SK-N-SH (cell line): ENCODE results near the gene MAPRE3. TPM values are rescaled to one million over a fixed set of nuclear protein-coding genes. Genes with fewer than 3 reads are reported as not detected.

Experiments
- CTCF ChIA-PET: fragments of 300-600, 350-600 bp; formaldehyde crosslinking; extraction: SDS; loops from one replicate; lab custom pipeline; 2021; lab: Yijun Ruan, JAX
- POLR2A ChIA-PET: fragments of 350-600 bp; sonication (Branson Sonifier 250); formaldehyde crosslinking; extraction: SDS; loops from one replicate; lab custom pipeline; 2020; ENCODE audit warnings: antibody characterized with exemption, inconsistent platforms; lab: Yijun Ruan, JAX
- DNase-seq: peaks from one replicate; pipeline ENCODE4 v3.0.0; 2012
- H2AFZ ChIP-seq: fragments of 200-600 bp; sonication (generic); 2 replicates; pipeline ENCODE4 v1.8.1; 2016; ENCODE audit warnings: antibody characterized with exemption, mild to moderate bottlenecking, low read depth
- H3F3A ChIP-seq: fragments of 200-600 bp; sonication (generic); replicated peaks from 2 replicates; pipeline ENCODE3; 2016; ENCODE audit warnings: antibody characterized with exemption, mild to moderate bottlenecking; ENCODE audit not compliant: insufficient read depth
- H3K27ac ChIP-seq, 2 experiments: fragments of 200-500 bp in 1 of 2; fragments of 200-600 bp in 1 of 2; sonication (Bioruptor generic) in 1 of 2; sonication (generic), shearing (Covaris generic) in 1 of 2; 2 replicates each; pipeline versions ENCODE4 v1.5.1 to v1.6.1; 2014 to 2016; ENCODE audit warnings: low read depth in 2 of 2, inconsistent platforms in 1 of 2, low read length in 1 of 2, mild to moderate bottlenecking in 1 of 2, mixed read lengths in 1 of 2
- H3K27me3 ChIP-seq: fragments of 200-600 bp; sonication (generic), shearing (Covaris generic); 2 replicates; pipeline ENCODE4 v1.6.1; 2016; ENCODE audit warnings: mixed run types; ENCODE audit not compliant: insufficient read depth
- H3K36me3 ChIP-seq, 2 experiments: fragments of 200-500 bp in 1 of 2; fragments of 200-600 bp in 1 of 2; sonication (Bioruptor generic) in 1 of 2; sonication (generic) in 1 of 2; replicated peaks in 1 of 2; 2 replicates each; pipeline versions ENCODE3 to v1.5.1; 2014 to 2016; ENCODE audit warnings: low read length in 1 of 2, mild to moderate bottlenecking in 1 of 2; ENCODE audit not compliant: insufficient read depth in 2 of 2, control insufficient read depth in 1 of 2
- H3K4me1 ChIP-seq, 2 experiments: fragments of 200-500 bp in 1 of 2; fragments of 200-600 bp in 1 of 2; sonication (Bioruptor generic) in 1 of 2; sonication (generic), shearing (Covaris generic) in 1 of 2; 2 replicates each; pipeline versions ENCODE4 v1.5.1 to v1.6.1; 2014 to 2016; ENCODE audit warnings: low read depth in 1 of 2, low read length in 1 of 2, mixed run types in 1 of 2; ENCODE audit not compliant: insufficient read depth in 2 of 2, control insufficient read depth in 1 of 2
- H3K4me2 ChIP-seq: fragments of 200-600 bp; sonication (generic), shearing (Covaris generic); 2 replicates; pipeline ENCODE4 v1.6.1; 2017; ENCODE audit warnings: mixed run types
- H3K4me3 ChIP-seq, 2 experiments: fragments of 200-500 bp in 1 of 2; fragments of 200-600 bp in 1 of 2; sonication (Bioruptor generic) in 1 of 2; sonication (generic), shearing (Covaris generic) in 1 of 2; 2 replicates each; pipeline versions ENCODE4 v1.5.1 to v1.8.1; 2014 to 2016; ENCODE audit warnings: low read depth in 2 of 2, inconsistent platforms in 1 of 2, low read length in 1 of 2, mild to moderate bottlenecking in 1 of 2, mixed read lengths in 1 of 2, moderate library complexity in 1 of 2
- H3K79me2 ChIP-seq: fragments of 200-600 bp; sonication (generic); 2 replicates; pipeline ENCODE4 v1.8.1; 2017; ENCODE audit warnings: mild to moderate bottlenecking; ENCODE audit not compliant: insufficient read depth
- H3K9ac ChIP-seq: fragments of 200-600 bp; sonication (generic); 2 replicates; pipeline ENCODE4 v1.6.1; 2017; ENCODE audit warnings: mixed run types
- H3K9me2 ChIP-seq: fragments of 200-600 bp; sonication (generic); 2 replicates; pipeline ENCODE4 v1.6.1; 2017; ENCODE audit warnings: mixed run types
- H3K9me3 ChIP-seq: fragments of 200-600 bp; sonication (generic); 2 replicates; pipeline ENCODE4 v1.6.1; 2017; ENCODE audit warnings: mixed run types, mild to moderate bottlenecking, moderate library complexity
- H4K20me1 ChIP-seq: fragments of 200-600 bp; sonication (generic); 2 replicates; pipeline ENCODE4 v1.6.1; 2017; ENCODE audit warnings: mild to moderate bottlenecking, mixed run types; ENCODE audit not compliant: insufficient read depth
- CHD2 ChIP-seq: fragments of 150-350 bp; IDR thresholded peaks from 2 replicates; pipeline ENCODE4 v1.6.1; 2018; ENCODE audit warnings: low read length; ENCODE audit not compliant: partially characterized antibody
- ELF1 ChIP-seq: IDR thresholded peaks from 2 replicates; pipeline ENCODE4 v1.4.0; 2012
- EP300 ChIP-seq, 2 experiments: IDR thresholded peaks; 2 replicates each; pipeline versions ENCODE4 v1.4.0 to v1.6.1; 2012; ENCODE audit warnings: borderline replicate concordance in 1 of 2, low read depth in 1 of 2, low read length in 1 of 2
- FOXM1 ChIP-seq: IDR thresholded peaks from 2 replicates; pipeline ENCODE4 v1.4.0; 2012; ENCODE audit warnings: low read depth, mild to moderate bottlenecking
- GATA2 ChIP-seq: sonication (generic); formaldehyde crosslinking; IDR thresholded peaks from 2 replicates; pipeline ENCODE4 v1.5.0; 2020; ENCODE audit warnings: mild to moderate bottlenecking, missing genetic modification reagents
- JUND ChIP-seq: IDR thresholded peaks from 2 replicates; pipeline ENCODE4 v1.4.0; 2012
- MAX ChIP-seq: IDR thresholded peaks from 2 replicates; pipeline ENCODE4 v1.4.0; 2012; ENCODE audit warnings: low read depth
- MXI1 ChIP-seq: IDR thresholded peaks from 2 replicates; pipeline ENCODE4 v1.6.1; 2012; ENCODE audit warnings: mild to moderate bottlenecking, low read depth, low read length, improper control_type of control experiment
- NFIC ChIP-seq: IDR thresholded peaks from 2 replicates; pipeline ENCODE4 v1.4.0; 2012; ENCODE audit warnings: borderline replicate concordance
- RCOR1 ChIP-seq: fragments of 150-350 bp; IDR thresholded peaks from 2 replicates; pipeline ENCODE4 v1.6.1; 2017; ENCODE audit warnings: antibody characterized with exemption, low read length
- RFX5 ChIP-seq: IDR thresholded peaks from 2 replicates; pipeline ENCODE4 v1.6.1; 2012; ENCODE audit warnings: mild to moderate bottlenecking, improper control_type of control experiment, low read length
- SMC3 ChIP-seq: IDR thresholded peaks from 2 replicates; pipeline ENCODE4 v1.6.1; 2012; ENCODE audit warnings: low read depth, low read length, improper control_type of control experiment
- USF1 ChIP-seq: IDR thresholded peaks from 2 replicates; pipeline ENCODE4 v1.4.0; 2012; ENCODE audit warnings: low read depth, borderline replicate concordance
- YY1 ChIP-seq: IDR thresholded peaks from 2 replicates; pipeline ENCODE4 v1.4.0; 2012; ENCODE audit warnings: low read depth, mild to moderate bottlenecking
- WGBS: methylation state at CpG from one replicate; pipeline ENCODE4 v1.1.6; 2017; ENCODE audit warnings: low lambda C conversion rate; 5-methylcytosine and 5-hydroxymethylcytosine counted together
- polyA plus RNA-seq, 3 experiments: library from polyadenylated mRNA; depleted of rRNA; stranded (reverse); fragments of >200 nt; gene quantifications; 2 replicates each; pipeline ENCODE4 v1.2.3, GENCODE V29; 2012
- TF ChIP-seq, protein P1 (sequence below): fragments of 150-350 bp; IDR thresholded peaks from 2 replicates; pipeline ENCODE4 v1.6.1; 2016; ENCODE audit warnings: mild to moderate bottlenecking, low read depth, low read length
- TF ChIP-seq, protein P2 (sequence below): fragments of 150-350 bp; IDR thresholded peaks from 2 replicates; pipeline ENCODE4 v1.6.1; 2017; ENCODE audit warnings: antibody characterized with exemption, low read length, low read depth, borderline replicate concordance
- TF ChIP-seq, protein P3 (sequence below): IDR thresholded peaks from 2 replicates; pipeline ENCODE4; 2012

The MAPRE3 gene
- polyA plus RNA-seq, 1 of the 3 experiments (the other 2 are of a cell fraction), result 24.4 TPM

- no peak for TF ChIP-seq USF1
- TF ChIP-seq RFX5, result no peak
Measured at GRCh38 chr2:27013738-27014137, 43.3 kb downstream of the MAPRE3 start (continued).

- H3K27ac ChIP-seq, result peak overlapping the region in 1 of 2 experiments; percentile 68; a peak in 2 of 4 replicates
- 94% methylated on average over 8 of the region's 8 CpGs for WGBS
- H3K36me3 ChIP-seq, result no peaks in the 10 kb centered on the region
- no peak for DNase-seq
- H3K4me3 ChIP-seq, result no peak overlapping the region
- H3K4me1 ChIP-seq, result peaks cover 14 to 17% of the 10 kb centered on the region in 2 experiments; a peak in 2 of 4 replicates
- no peaks in the 10 kb centered on the region for H3K9me2 ChIP-seq
- no peak overlapping the region for H3K9ac ChIP-seq
- H3K4me2 ChIP-seq, result peak overlapping the region; percentile 22; the same call in 1 of the 2 replicates
- H3K27me3 ChIP-seq, result no peaks in the 10 kb centered on the region
- no peaks in the 10 kb centered on the region for H3F3A ChIP-seq
- POLR2A ChIA-PET, result interaction anchor here (2.8 kb wide), 1 partner anchor 53 kb away, joined by 17 read pairs; no protein-coding TSS in a partner anchor
- TF ChIP-seq CHD2 (no peak), RCOR1 (no peak), NFIC (no peak), SMC3 (no peak), FOXM1 (no peak), RFX5 (no peak), GATA2 (CRISPR knock-in tag) (no peak), YY1 (no peak), JUND (no peak), ELF1 (no peak), MAX (no peak), MXI1 (no peak), EP300 (IDR thresholded peaks at IDR 0.05; ENCODE audit: borderline replicate concordance in 1 of 2, low read depth in 1 of 2, low read length in 1 of 2) (no peak)
- TF ChIP-seq, protein P1, sequence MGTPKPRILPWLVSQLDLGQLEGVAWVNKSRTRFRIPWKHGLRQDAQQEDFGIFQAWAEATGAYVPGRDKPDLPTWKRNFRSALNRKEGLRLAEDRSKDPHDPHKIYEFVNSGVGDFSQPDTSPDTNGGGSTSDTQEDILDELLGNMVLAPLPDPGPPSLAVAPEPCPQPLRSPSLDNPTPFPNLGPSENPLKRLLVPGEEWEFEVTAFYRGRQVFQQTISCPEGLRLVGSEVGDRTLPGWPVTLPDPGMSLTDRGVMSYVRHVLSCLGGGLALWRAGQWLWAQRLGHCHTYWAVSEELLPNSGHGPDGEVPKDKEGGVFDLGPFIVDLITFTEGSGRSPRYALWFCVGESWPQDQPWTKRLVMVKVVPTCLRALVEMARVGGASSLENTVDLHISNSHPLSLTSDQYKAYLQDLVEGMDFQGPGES, result no peak
- TF ChIP-seq, protein P2, sequence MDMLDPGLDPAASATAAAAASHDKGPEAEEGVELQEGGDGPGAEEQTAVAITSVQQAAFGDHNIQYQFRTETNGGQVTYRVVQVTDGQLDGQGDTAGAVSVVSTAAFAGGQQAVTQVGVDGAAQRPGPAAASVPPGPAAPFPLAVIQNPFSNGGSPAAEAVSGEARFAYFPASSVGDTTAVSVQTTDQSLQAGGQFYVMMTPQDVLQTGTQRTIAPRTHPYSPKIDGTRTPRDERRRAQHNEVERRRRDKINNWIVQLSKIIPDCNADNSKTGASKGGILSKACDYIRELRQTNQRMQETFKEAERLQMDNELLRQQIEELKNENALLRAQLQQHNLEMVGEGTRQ, result no peak
- TF ChIP-seq, protein P3, sequence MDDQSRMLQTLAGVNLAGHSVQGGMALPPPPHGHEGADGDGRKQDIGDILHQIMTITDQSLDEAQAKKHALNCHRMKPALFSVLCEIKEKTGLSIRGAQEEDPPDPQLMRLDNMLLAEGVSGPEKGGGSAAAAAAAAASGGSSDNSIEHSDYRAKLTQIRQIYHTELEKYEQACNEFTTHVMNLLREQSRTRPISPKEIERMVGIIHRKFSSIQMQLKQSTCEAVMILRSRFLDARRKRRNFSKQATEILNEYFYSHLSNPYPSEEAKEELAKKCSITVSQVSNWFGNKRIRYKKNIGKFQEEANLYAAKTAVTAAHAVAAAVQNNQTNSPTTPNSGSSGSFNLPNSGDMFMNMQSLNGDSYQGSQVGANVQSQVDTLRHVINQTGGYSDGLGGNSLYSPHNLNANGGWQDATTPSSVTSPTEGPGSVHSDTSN, result no peak
- no peaks in the 10 kb centered on the region for H3K9me3 ChIP-seq
- peaks cover 6% of the 10 kb centered on the region; the same call in 1 of the 2 replicates for H4K20me1 ChIP-seq
- CTCF ChIA-PET, result interaction anchor here (0.7 to 33.3 kb wide), 11 partner anchors 9 to 409 kb away, joined by 3 to 1017 read pairs (median 30); partner anchors contain the start of genes AGBL5, DPYSL5 and MAPRE3
- H3K79me2 ChIP-seq, result no peaks in the 10 kb centered on the region
- H2AFZ ChIP-seq, result no peak overlapping the region
Measured at GRCh38 chr2:27014771-27015433, 44.5 kb downstream of the MAPRE3 start.
